Gastrocnemius medialis (tissue), 4 donors: ENCODE results near the gene CCDC71. TPM values are rescaled to one million over a fixed set of nuclear protein-coding genes. Genes with fewer than 3 reads are reported as not detected.

Experiments
- ATAC-seq, 2 donors: fragments of 150-250 bp; one replicate each; pipeline ENCODE4 v1.9.1; 2016
- DNase-seq, 2 donors: peaks; one replicate each; pipeline ENCODE4 v3.0.0-alpha.2; 2019
- H3K27ac ChIP-seq, 4 donors: fragments of 200-600 bp; sonication (generic); 1 replicate in 1 of 4; 2 replicates in 3 of 4; pipeline ENCODE4 v1.5.1; 2016 to 2018; ENCODE audit warnings: mild to moderate bottlenecking in 2 of 4, moderate library complexity in 1 of 4
- H3K27me3 ChIP-seq, 3 donors: fragments of 200-600 bp; sonication (generic) in 2 of 3; 1 replicate in 1 of 3; 2 replicates in 2 of 3; pipeline versions ENCODE4 v1.5.1 to v1.6.0; 2016 to 2019; ENCODE audit warnings: mild to moderate bottlenecking in 1 of 3, moderate library complexity in 1 of 3
- H3K36me3 ChIP-seq, 2 donors: fragments of 200-600 bp; sonication (generic) in 1 of 2; one replicate each; pipeline ENCODE4 v1.5.1; 2017 to 2018
- H3K4me1 ChIP-seq, 2 donors: fragments of 200-600 bp; sonication (generic) in 1 of 2; one replicate each; pipeline ENCODE4 v1.5.1; 2016 to 2017; ENCODE audit warnings: mild to moderate bottlenecking in 2 of 2
- H3K4me3 ChIP-seq, 4 donors: fragments of 200-600 bp; sonication (generic) in 3 of 4; 1 replicate in 1 of 4; 2 replicates in 3 of 4; pipeline ENCODE4 v1.5.1; 2016 to 2019; ENCODE audit warnings: mild to moderate bottlenecking in 2 of 4
- H3K9me3 ChIP-seq, 3 donors: fragments of 200-600 bp; sonication (generic) in 2 of 3; 1 replicate in 1 of 3; 2 replicates in 2 of 3; pipeline ENCODE4 v1.5.1; 2016 to 2019
- CTCF ChIP-seq, 5 experiments: fragments of 450-650 bp in 3 of 5; fragments of 200-600 bp in 2 of 5; sonication (generic) in 2 of 5; IDR thresholded peaks in 4 of 5; conservative IDR thresholded peaks in 1 of 5; 1 replicate in 4 of 5; 2 replicates in 1 of 5; pipeline ENCODE4 v1.5.1; 2016 to 2019; ENCODE audit warnings: antibody characterized with exemption in 5 of 5, mild to moderate bottlenecking in 3 of 5, moderate library complexity in 3 of 5
- POLR2A ChIP-seq, 2 donors: fragments of 450-650 bp; IDR thresholded peaks; one replicate each; pipeline ENCODE4 v1.6.1; 2017; ENCODE audit warnings: antibody characterized with exemption in 2 of 2, mild to moderate bottlenecking in 2 of 2, moderate library complexity in 2 of 2
- in situ Hi-C, 4 donors: fragments of 200-750 bp; cut with MboI; loops; one replicate each; pipeline versions ENCODE4 v1.15.0 to v1.8.0; 2017; ENCODE audit warnings: low sequenced_read_pairs in 4 of 4
- intact Hi-C: fragments of 100-400 bp; cut with DNase I; formaldehyde crosslinking; loops from one replicate; pipeline ENCODE4 v1.15.1; 2023; ENCODE audit warnings: low total_unique reads
- total RNA-seq, 4 donors: library from RNA; depleted of rRNA; stranded (reverse); fragments of >200 nt; gene quantifications; one replicate each; pipeline versions ENCODE4 v1.1.0 to v1.2.3, GENCODE V29; 2016

Gene CCDC71
- total RNA-seq, 4 donors from 2014 or later = 20.0 to 31.0 (median 22.0) TPM

- Histone ChIP-seq H3K27me3 (no peaks in the 10 kb centered on the region), H3K4me3 (peak overlapping the region; percentile 59 to 90 (median 82)), H3K27ac (peak overlapping the region; percentile 81 to 90 (median 88)), H3K36me3 (peaks cover 0 to 30% of the 10 kb centered on the region in 2 donors), H3K9me3 (no peaks in the 10 kb centered on the region), H3K4me1 (peaks cover 33 to 39% of the 10 kb centered on the region in 2 donors)
- intact Hi-C loops (no loop called here), in situ Hi-C loops (loop anchor here in 1 of 4 donors (10.0 kb wide), 1 partner anchor 102 kb away; the partner anchor contains the start of gene C3orf62)
- ATAC-seq (peak in 1 of 2 donors; percentile 10), DNase-seq (no peak)
- TF ChIP-seq CTCF (IDR thresholded peaks at IDR 0.05 in 4 of 5, conservative IDR thresholded peaks at IDR 0.05 in 1 of 5) (no peak), POLR2A (IDR thresholded peaks at IDR 0.05) (no peak)
These were observed 6.5 kb upstream of the CCDC71 start for GRCh38 chr3:49172551-49173041.

- Histone ChIP-seq H3K27me3 (no peaks in the 10 kb centered on the region), H3K36me3 (peaks cover 0 to 29% of the 10 kb centered on the region in 2 donors), H3K4me1 (peaks cover 34 to 35% of the 10 kb centered on the region in 2 donors), H3K9me3 (no peaks in the 10 kb centered on the region), H3K4me3 (peak overlapping the region; percentile 59 to 90 (median 82)), H3K27ac (peak overlapping the region; percentile 81 to 90 (median 88))
- TF ChIP-seq CTCF (IDR thresholded peaks at IDR 0.05 in 4 of 5, conservative IDR thresholded peaks at IDR 0.05 in 1 of 5) (no peak), POLR2A (IDR thresholded peaks at IDR 0.05) (no peak)
- ATAC-seq (peak; percentile 4 to 7), DNase-seq (no peak)
- in situ Hi-C loops (loop anchor here in 1 of 4 donors (10.0 kb wide), 1 partner anchor 103 kb away; the partner anchor contains the start of gene C3orf62), intact Hi-C loops (loop anchor here (1.0 to 2.0 kb wide), 5 partner anchors 39 to 277 kb away; partner anchors contain the start of genes LAMB2 and USP4)
These were observed 5.8 kb upstream of the CCDC71 start for GRCh38 chr3:49171775-49172500.

- DNase-seq = peak; percentile 67 to 82
- intact Hi-C loops = loop anchor here (1.0 to 2.0 kb wide), 5 partner anchors 38 to 278 kb away; partner anchors contain the start of genes LAMB2 and USP4
- H3K4me1 ChIP-seq = peaks cover 40 to 41% of the 10 kb centered on the region in 2 donors
- H3K27ac ChIP-seq = peak within 1 kb of the TSS; percentile 81 to 90 (median 88)
- in situ Hi-C loops = loop anchor here in 1 of 4 donors (10.0 kb wide), 1 partner anchor 104 kb away; the partner anchor contains the start of gene C3orf62
- peak within 1 kb of the TSS; percentile 59 to 90 (median 82) for H3K4me3 ChIP-seq
- ATAC-seq = peak; percentile 80 to 83
- no peaks in the 10 kb centered on the region for H3K27me3 ChIP-seq
- TF ChIP-seq CTCF (IDR thresholded peaks at IDR 0.05 in 4 of 5, conservative IDR thresholded peaks at IDR 0.05 in 1 of 5) (peak; percentile 96 to 99 (median 97)), POLR2A (IDR thresholded peaks at IDR 0.05) (peak; percentile 53 to 54)
- no peaks in the 10 kb centered on the region for H3K9me3 ChIP-seq
- H3K36me3 ChIP-seq = peaks cover 0 to 25% of the 10 kb centered on the region in 2 donors
These were observed 5.1 kb upstream of the CCDC71 start, which contains the start of gene KLHDC8B for GRCh38 chr3:49171119-49171774. KLHDC8B (plus strand) TSS chr3:49171598; CDS start chr3:49172770, 1,172 bp downstream.

- in situ Hi-C loops (loop anchor here in 1 of 4 donors (10.0 kb wide), 1 partner anchor 104 kb away; the partner anchor contains the start of gene C3orf62), intact Hi-C loops (loop anchor here (1.0 to 2.0 kb wide), 5 partner anchors 38 to 279 kb away; partner anchors contain the start of genes LAMB2 and USP4)
- no peak for TF ChIP-seq CTCF (IDR thresholded peaks at IDR 0.05 in 4 of 5, conservative IDR thresholded peaks at IDR 0.05 in 1 of 5)
- no peak for TF ChIP-seq POLR2A (IDR thresholded peaks at IDR 0.05)
- Histone ChIP-seq H3K4me1 (peaks cover 40 to 42% of the 10 kb centered on the region in 2 donors), H3K9me3 (no peaks in the 10 kb centered on the region), H3K27me3 (no peaks in the 10 kb centered on the region), H3K4me3 (peak overlapping the region; percentile 59 to 90 (median 82)), H3K36me3 (peaks cover 0 to 20% of the 10 kb centered on the region in 2 donors), H3K27ac (peak overlapping the region; percentile 81 to 90 (median 88))
- ATAC-seq (no peak), DNase-seq (no peak)
These were observed 4.6 kb upstream of the CCDC71 start for GRCh38 chr3:49170744-49171118.
